MM.1S (cell line): ENCODE results near the gene KANSL3.

ENCODE experiments used
- EZH2 ChIP-seq: fragments of 300-600 bp; sonication (generic); optimal IDR thresholded peaks from 2 replicates; pipeline ENCODE3; 2017; ENCODE audit warnings: low read depth, mild to moderate bottlenecking, antibody characterized with exemption, low read length, mixed read lengths
- EZH2phosphoT487 ChIP-seq: fragments of 300-600 bp; sonication (generic); IDR thresholded peaks from 2 replicates; pipeline ENCODE4 v1.6.1; 2018; ENCODE audit warnings: antibody characterized with exemption, low read length
- TF ChIP-seq, protein P1 (sequence below): fragments of 300-600 bp; sonication (generic); IDR thresholded peaks from 2 replicates; pipeline ENCODE4 v1.5.1; 2016; ENCODE audit warnings: antibody characterized with exemption, low read length, mixed read lengths

DNA sequence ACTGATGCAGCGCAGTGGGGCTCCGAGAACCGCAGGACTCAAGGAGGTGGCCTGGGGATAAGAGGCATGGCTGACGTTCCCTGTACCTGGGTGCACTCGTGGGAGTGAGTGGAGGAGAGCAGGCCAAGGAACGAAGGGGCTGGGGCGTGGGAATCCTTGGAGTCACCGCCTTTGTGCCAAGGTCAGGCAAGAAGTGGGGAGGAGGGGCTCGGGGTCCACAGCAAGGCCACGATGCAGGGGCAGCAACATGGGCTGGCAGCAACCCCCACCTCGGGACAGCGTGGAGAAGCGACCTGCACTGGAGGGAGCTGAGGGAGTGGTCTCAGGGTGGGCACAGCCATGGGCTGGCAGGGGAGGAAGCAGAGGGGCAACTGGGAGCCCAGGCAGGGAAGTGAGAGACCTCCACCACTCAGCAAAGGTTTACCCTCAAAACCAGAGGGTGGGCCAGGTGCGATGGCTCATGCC is 82.9 kb downstream of the KANSL3 start:
- TF ChIP-seq, protein P1, sequence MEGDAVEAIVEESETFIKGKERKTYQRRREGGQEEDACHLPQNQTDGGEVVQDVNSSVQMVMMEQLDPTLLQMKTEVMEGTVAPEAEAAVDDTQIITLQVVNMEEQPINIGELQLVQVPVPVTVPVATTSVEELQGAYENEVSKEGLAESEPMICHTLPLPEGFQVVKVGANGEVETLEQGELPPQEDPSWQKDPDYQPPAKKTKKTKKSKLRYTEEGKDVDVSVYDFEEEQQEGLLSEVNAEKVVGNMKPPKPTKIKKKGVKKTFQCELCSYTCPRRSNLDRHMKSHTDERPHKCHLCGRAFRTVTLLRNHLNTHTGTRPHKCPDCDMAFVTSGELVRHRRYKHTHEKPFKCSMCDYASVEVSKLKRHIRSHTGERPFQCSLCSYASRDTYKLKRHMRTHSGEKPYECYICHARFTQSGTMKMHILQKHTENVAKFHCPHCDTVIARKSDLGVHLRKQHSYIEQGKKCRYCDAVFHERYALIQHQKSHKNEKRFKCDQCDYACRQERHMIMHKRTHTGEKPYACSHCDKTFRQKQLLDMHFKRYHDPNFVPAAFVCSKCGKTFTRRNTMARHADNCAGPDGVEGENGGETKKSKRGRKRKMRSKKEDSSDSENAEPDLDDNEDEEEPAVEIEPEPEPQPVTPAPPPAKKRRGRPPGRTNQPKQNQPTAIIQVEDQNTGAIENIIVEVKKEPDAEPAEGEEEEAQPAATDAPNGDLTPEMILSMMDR: no peak
- no peak for TF ChIP-seq EZH2
- no peak for TF ChIP-seq EZH2phosphoT487
